HEK293 (cell line): Measurements from ENCODE around the gene TINAGL1.

Experiments used
- CTCF ChIP-seq: fragments of 450-650 bp; formaldehyde crosslinking; IDR thresholded peaks from 2 replicates; pipeline ENCODE4 v1.5.1; 2016; ENCODE audit warnings: missing biosample characterization, missing genetic modification characterization
- REST ChIP-seq: fragments of 450-650 bp; formaldehyde crosslinking; IDR thresholded peaks from 2 replicates; pipeline ENCODE4 v1.5.1; 2016; ENCODE audit warnings: missing biosample characterization, missing genetic modification characterization
- YY2 ChIP-seq: fragments of 450-650 bp; formaldehyde crosslinking; IDR thresholded peaks from 2 replicates; pipeline ENCODE4 v1.5.1; 2016; ENCODE audit warnings: missing biosample characterization, missing genetic modification characterization
- ZBTB1 ChIP-seq: fragments of 450-650 bp; formaldehyde crosslinking; IDR thresholded peaks from 2 replicates; pipeline ENCODE4 v1.5.1; 2016; ENCODE audit warnings: missing biosample characterization, missing genetic modification characterization
- ZBTB21 ChIP-seq: fragments of 450-650 bp; formaldehyde crosslinking; IDR thresholded peaks from 2 replicates; pipeline ENCODE4 v1.5.1; 2017; ENCODE audit warnings: missing biosample characterization, missing genetic modification characterization
- ZBTB49 ChIP-seq: fragments of 450-650 bp; formaldehyde crosslinking; IDR thresholded peaks from 2 replicates; pipeline ENCODE4 v1.5.1; 2016; ENCODE audit warnings: missing biosample characterization, missing genetic modification characterization, low read depth
- ZNF274 ChIP-seq, 2 experiments: fragments of 200-500 bp in 1 of 2; fragments of 450-650 bp in 1 of 2; sonication (Bioruptor generic) in 1 of 2; formaldehyde crosslinking in 1 of 2; IDR thresholded peaks; 2 replicates each; pipeline versions ENCODE4 v1.5.1 to v1.6.1; 2014 to 2016; ENCODE audit warnings: borderline replicate concordance in 1 of 2, inconsistent platforms in 1 of 2, low read length in 1 of 2, missing biosample characterization in 1 of 2, missing genetic modification characterization in 1 of 2
- ZNF670 ChIP-seq: fragments of 450-650 bp; formaldehyde crosslinking; IDR thresholded peaks from 2 replicates; pipeline ENCODE4 v1.5.1; 2016; ENCODE audit warnings: missing biosample characterization, missing genetic modification characterization, low read depth

- TF ChIP-seq YY2 (tag by site-specific recombination) (no peak), REST (tag by site-specific recombination) (no peak), CTCF (no peak), ZBTB1 (tag by site-specific recombination) (no peak), ZNF670 (tag by site-specific recombination) (no peak), ZBTB49 (no peak), ZBTB21 (tag by site-specific recombination) (no peak), ZNF274 (IDR thresholded peaks at IDR 0.05; ENCODE audit: low read length) (no peak), ZNF274 (tag by site-specific recombination; IDR thresholded peaks at IDR 0.05; ENCODE audit: borderline replicate concordance) (no peak)
Observed at GRCh38 chr1:31627301-31627929, 51.1 kb downstream of the TINAGL1 start.
